ENCODE results near the gene FGFR2. TPM values are rescaled to one million over a fixed set of nuclear protein-coding genes. Genes with fewer than 3 reads are reported as not detected.

Gene FGFR2
- total RNA-seq, 1 experiment from 2014 or later = 135 TPM

GRCh38 chr10:121438333-121438732 lies 159.9 kb downstream of the FGFR2 start:
- Mint-ChIP-seq H3K4me3 (no peak overlapping the region), H3K27ac (no peak overlapping the region), H3K36me3 (ENCODE audit: insufficient read depth in 1 of 3, low read depth in 3 of 3) (no peaks in the 10 kb centered on the region), H3K27me3 (ENCODE audit: low read depth) (no peaks in the 10 kb centered on the region; the same call in 1 of the 2 replicates), H3K4me1 (peaks cover 24 to 33% of the 10 kb centered on the region in 2 experiments), H3K9me3 (no peaks in the 10 kb centered on the region)
- H3K4me1 ChIP-seq (ENCODE audit: insufficient read depth, low read length) = no peaks in the 10 kb centered on the region
- no peak overlapping the region for H3K56ac ChIP-seq (ENCODE audit: insufficient read length, low read depth, low read length)
- H3K27ac ChIP-seq (ENCODE audit: insufficient read length, low read depth, low read length) = no peak overlapping the region
- H2BK20ac ChIP-seq (ENCODE audit: low read depth, low read length, poor library complexity, severe bottlenecking) = no peak overlapping the region
- H3K14ac ChIP-seq (ENCODE audit: insufficient read depth, low read length) = no peak overlapping the region
- no peaks in the 10 kb centered on the region for H3K27me3 ChIP-seq (ENCODE audit: insufficient read depth, low read length)
- H3K79me2 ChIP-seq (ENCODE audit: insufficient read depth, low read length) = no peaks in the 10 kb centered on the region
- H3K23ac ChIP-seq (ENCODE audit: insufficient read length, low read depth, low read length) = no peak overlapping the region
- no peak overlapping the region for H3K4ac ChIP-seq (ENCODE audit: low read depth, low read length)
- H3K4me2 ChIP-seq (ENCODE audit: insufficient read depth, insufficient read length, low read length) = no peak overlapping the region
- no peak overlapping the region for H4K91ac ChIP-seq (ENCODE audit: insufficient read length, low read depth, low read length)
- no peak overlapping the region for H3K18ac ChIP-seq (ENCODE audit: insufficient read length, low read depth, low read length)
- no CpG with 5 or more reads among the region's 2 CpGs for WGBS (ENCODE audit: extremely low coverage, insufficient read length, low lambda C conversion rate)
- H2AFZ ChIP-seq (ENCODE audit: low read length) = no peak overlapping the region
- no peak overlapping the region for H2BK12ac ChIP-seq (ENCODE audit: insufficient read length, low read depth, low read length)
- no peak overlapping the region for H4K5ac ChIP-seq (ENCODE audit: insufficient read length, low read depth, low read length)
- no peaks in the 10 kb centered on the region for H3K9me3 ChIP-seq (ENCODE audit: control insufficient read depth, low read depth, low read length)
- no peak overlapping the region for H2AK5ac ChIP-seq (ENCODE audit: insufficient read length, low read length)
- no peak for DNase-seq
- no peaks in the 10 kb centered on the region for H3K79me1 ChIP-seq (ENCODE audit: insufficient read depth, low read depth, low read length, poor library complexity, severe bottlenecking)
- H3T11ph ChIP-seq (ENCODE audit: low read length) = no peak overlapping the region
- H2BK120ac ChIP-seq (ENCODE audit: low read depth, low read length, poor library complexity, severe bottlenecking) = no peak overlapping the region
- no peak overlapping the region for H4K8ac ChIP-seq (replicated peaks; ENCODE audit: insufficient read length, low read depth, low read length)
- H2BK5ac ChIP-seq (ENCODE audit: insufficient read length, low read length) = no peak overlapping the region
- no peaks in the 10 kb centered on the region for H4K20me1 ChIP-seq (ENCODE audit: control insufficient read depth, insufficient read depth, insufficient read length)
- no peak overlapping the region for H3K9ac ChIP-seq (ENCODE audit: extremely low read depth, insufficient read length, low read length)
- no peak overlapping the region for H2BK15ac ChIP-seq (ENCODE audit: low read depth, low read length)
- no peak for TF ChIP-seq CTCF (conservative IDR thresholded peaks at IDR 0.05)
- no peaks in the 10 kb centered on the region for H3K23me2 ChIP-seq (ENCODE audit: insufficient read length, low read depth, low read length, poor library complexity, severe bottlenecking)

Measured in H9 (cell line).